HG03439 (cell line): Measurements from ENCODE around the gene ALX4.

Source experiments
- ATAC-seq: cut with Tn5 transposase; IDR thresholded peaks from one replicate; pipeline ENCODE4 v1.9.1; 2021; ENCODE audit warnings: mild to moderate bottlenecking, moderate library complexity; ENCODE audit not compliant: unreplicated experiment

Gene ALX4

DNA sequence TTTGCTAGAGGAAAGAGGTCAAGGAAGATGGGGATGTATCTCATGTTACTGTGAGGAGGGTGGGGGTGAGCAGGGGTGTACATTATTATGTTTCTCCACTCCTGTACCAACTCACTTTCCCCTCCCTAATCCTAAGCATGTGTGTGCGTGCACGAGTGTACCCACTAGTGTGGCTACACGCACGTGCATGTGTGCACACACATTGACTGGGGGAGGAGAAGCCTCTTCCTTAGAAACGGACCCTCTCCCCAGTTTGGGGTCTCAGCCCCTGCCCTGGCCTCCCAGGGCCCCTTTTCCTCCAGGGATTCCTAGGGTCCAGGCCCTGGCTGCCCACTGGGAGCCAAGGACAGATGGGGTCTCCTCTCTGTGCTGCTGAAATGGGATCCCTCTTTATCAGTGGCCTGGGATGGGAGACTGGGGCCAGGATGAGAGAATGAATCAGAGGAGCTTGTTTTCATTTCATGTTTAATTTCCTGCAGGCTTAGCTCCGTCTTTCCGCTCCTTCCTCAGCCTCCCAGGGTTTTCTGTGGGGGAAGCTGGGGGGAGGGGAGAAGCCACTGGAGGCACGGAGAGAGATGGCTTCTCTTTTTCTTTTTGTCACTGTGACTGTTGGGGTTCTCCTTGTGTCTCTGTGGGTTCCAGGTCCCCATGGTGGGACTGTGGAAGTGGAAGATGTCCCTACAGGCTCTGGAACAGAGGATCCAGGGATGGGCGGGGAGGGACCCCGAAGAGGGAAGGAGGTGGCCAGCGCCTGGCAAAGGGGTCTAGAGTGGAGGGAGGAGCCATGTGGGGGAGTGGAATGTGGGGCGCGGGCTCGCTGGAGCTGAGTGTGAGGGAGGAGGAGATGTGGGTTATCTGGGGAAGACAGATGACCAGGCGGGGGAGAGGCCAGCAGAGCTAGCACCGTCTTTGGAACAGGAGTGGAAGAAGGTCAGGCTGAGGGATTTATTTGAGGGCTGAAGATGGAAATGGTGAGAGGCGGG, 40.3 kb downstream of the ALX4 start:
- no peak for ATAC-seq

DNA sequence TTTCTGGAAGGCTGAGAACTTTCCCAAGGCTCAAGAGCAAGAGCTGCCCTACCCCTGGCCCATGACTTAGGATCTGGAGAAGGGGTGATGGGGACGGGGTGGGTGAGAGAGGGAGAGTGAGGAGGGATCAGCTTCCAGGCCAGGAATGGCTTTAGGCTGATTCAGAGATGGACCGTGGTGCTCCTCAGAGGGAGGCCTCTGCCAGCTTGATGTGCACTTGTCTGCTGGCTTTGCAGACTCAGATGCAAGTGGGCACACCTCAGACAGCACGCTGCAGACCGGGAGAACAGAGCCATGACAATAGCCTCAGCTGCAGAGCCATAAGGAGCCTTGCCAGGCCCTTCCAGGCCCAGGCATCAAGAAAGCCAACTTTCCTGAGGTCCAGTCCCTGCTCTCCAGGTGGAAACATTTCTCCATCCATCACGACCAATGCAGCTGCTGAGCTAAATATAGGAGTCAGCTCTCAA, 41.3 kb downstream of the ALX4 start:
- no peak for ATAC-seq

DNA sequence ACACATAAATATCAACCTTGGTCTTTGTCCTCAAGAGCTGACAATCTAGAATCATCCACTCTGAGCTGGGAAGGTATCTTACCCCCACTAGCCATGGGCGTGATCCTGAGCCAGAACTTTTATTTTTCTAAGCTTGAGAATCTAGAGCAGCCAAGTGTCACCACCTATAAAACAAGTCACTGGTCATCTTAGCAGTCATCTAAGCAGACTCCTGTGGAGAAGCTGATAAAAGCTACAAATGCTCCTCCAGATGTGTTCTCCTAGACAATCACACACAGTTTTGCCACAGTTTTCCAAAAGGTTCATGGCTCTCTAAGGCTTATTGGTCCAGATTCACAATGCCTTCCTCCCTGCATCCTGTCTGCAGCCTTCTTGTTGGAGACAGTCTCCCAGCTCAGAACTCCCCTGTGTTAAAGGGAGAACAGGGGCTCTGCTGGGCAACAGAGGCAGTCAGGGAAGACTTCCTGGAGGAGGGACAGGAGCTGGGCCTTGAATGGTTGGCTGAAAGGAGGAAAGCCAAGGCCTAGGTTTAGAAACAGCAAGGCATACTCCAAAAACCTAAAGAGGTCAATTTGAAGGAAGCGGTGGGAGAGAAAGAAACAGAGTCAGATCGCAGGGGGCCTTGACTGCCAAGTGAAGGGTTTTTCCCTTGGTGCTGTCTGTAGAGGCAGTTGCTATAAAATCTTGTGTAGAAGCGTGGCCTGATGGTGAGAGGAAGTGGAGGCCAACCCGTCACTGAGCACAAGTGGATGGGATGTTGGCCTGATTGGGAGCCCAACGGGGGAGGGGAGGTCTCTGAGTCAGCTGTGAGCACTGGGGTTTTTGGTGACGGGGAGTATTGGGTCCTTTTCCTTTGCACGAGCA, 42.0 kb downstream of the ALX4 start:
- no peak for ATAC-seq

DNA sequence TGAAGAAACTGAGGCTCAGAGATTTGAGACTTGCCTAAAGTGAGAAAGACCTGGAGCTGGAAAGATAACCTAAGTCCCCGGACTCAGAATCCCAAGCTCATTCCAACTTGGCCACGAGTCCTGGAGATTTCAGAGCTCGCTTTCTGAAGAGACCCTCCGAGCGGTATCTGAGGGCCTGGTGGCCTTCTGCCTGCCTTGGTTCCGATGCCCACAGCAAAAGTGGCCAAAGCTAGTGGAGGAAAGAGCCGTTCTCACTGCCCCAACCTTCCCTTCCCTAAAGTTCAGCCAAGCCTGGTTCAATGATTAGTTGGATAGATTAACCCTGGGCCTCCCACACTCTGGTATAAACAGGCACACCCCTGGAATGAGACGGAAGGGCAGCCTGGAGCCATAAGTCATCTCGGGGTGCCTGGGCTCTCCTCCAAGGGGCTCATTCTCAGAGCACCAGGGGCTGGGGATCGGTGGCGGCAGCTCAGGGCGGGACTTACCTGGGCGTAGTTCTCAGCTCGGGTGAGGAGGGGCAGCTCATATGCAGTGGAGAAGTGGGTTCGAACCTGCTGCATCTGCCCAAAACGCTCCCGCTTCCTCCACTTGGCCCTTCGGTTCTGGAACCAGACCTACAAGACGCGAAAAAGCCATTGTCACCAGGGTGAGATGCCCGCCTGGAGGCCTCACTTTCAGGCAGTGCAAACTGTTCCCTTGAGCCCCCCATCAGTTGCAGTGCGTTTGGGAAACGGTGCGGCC, 42.8 kb downstream of the ALX4 start:
- no peak for ATAC-seq

DNA sequence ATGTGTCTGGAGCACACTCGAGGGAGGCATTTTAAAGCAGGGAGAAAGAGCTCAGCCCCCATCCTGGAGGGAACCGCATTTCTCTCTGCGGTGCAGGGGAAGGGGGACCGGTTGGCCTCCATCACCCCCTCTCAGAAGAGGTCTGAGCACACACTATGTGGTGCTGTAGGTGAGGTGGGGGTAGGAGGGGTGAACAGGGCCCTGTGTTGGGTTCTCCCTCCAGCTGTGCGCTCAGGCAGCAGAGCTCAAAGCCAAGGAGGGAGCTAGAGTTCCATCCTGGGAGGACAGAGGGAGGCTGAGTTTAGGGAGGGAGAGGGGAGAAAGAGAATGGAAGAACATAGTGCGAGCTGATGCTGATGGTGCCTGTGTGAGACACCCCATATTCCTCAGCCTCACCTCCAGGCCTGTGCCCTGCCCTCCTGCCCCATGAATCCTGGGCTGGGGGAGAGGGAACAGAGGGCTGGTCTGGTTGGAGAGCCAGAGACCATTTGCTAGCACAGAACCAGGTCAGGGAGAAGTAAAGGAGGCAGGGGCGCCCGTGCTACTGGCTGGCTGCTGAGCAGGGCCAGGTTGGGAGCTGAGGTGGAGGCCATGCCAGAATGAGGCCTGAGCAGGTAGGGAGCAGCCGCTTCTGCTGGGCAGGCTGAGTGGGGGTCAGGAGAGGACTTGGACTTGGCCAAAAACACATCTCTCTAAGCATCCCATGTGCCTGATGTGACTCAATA, 43.7 kb downstream of the ALX4 start:
- ATAC-seq = no peak

DNA sequence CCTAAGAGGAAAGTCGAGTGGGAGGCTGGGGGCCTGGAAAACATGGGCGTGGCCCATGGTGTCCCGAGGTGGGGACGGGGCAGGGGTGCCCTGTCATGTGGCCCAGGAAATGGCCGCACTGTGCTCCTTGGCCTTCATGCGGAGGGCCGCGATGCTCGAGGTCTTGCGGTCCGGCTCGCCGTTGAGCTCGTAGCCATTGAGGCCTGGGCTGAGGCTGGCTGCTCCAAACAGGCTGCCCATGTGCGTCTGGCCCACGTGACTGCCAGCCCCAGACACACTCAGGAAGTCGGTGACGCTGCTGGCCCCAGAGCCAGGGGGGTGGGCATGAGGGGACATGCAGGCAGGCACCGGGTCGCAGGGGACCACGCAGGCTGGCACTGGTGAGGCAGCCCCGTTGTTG, 45.2 kb downstream of the ALX4 start:
- ATAC-seq = no peak

DNA sequence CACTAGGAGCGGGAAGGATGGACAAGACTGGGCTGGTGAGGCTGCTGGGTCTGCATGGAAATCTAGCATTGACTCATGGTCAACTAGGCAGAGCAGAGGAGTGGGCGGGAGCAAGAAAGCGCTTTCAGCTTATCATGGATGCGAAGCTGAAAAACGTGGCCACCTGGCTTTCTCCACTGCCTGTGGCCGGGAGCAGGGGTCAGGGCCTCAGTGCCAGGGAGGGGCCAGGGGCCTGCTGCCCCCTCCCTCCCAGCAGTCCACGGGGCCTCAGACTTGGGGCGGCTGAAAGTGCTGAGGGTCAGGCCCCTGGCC, 45.5 kb downstream of the ALX4 start:
- ATAC-seq = no peak

DNA sequence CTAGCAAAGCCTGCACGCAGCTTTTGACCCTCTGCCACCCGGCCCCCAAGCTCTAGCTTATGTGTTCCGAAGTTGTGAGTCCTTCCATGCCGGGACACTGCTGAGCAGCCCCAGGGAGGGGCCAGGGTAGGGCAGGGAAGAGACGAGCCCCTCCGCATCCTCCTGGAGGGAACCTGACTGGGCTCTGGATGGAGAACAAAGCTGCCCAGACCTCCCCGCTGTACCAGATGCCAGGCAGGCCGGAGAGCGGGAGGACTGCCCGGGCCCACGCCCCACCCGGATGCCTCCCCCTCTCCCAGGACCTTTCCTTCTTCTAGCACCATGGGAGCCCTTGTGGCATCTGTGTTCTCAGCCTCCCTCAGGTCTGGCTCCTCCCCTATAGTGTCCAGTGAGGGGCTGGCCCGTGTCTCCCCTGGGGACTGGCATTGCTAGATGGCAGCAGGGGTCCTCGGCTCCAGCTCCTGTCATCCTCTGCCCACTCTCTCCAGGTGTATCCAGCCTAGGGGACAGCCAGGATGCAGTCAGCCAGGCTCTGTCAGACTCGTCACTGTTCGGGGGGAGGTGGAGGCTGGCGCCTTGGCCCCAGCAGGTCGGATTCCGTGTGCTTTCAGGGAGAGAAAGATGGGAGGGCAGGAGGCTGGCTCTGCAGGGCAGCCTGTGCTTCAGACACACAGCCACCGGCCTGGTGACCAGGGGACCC, 46.1 kb downstream of the ALX4 start:
- ATAC-seq = no peak

DNA sequence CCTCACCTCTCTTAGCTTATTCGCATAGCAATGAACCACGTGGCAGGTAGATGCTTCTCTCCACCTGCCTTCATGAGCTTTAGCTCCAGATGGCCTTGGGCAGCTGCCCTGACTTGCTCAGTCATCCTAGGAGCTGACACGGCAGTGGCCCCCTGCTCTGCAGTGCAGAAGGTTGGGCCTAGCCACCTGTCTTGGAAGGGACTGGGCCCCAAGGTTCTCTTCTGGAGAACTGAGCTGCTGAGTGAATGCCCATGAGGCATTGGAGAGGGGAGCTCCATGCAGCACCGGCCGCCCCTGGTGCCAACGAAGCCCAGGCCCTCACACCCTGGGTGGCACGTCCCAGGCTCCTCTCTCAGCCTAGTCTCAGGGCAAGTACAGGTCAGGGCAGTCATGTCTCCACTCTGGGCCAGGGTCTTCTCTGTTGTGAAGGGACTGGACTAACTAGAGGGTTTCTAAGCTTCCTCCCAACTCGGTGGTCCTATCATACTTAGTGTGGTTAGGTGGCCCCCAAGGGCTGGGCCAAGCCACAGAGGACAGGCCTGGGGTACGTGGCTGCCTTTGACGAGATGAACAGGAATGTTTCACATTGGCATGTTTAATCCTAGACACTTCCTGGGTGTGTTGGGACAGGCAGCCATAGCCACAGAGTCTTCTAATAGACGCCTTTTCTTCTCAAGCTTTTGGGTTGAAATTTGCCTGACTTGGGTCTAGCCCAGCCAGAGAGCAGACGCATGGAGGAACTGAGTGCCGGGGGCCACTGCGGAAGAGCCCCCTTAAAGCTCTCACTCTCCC, 47.9 kb downstream of the ALX4 start:
- ATAC-seq = no peak

DNA sequence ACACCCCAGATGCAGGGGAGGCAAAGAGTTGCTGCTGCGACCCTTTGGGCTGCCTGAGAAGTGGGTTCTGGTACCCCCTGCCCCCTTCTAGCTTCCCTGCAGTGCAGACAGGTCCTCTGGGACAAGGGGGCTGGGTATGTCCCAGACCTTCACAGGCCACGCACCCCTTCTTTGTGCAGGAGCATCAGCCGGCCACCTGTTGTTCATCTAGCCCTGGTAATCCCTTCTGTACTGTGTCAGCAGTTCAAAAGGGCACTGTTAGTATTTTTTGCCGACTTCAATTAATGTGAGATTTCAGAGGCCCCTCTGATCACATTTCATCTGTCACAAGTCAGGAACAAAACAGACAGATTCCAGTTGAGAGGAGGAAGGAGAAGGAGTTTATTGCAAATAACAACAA, 49.9 kb downstream of the ALX4 start:
- ATAC-seq = no peak

DNA sequence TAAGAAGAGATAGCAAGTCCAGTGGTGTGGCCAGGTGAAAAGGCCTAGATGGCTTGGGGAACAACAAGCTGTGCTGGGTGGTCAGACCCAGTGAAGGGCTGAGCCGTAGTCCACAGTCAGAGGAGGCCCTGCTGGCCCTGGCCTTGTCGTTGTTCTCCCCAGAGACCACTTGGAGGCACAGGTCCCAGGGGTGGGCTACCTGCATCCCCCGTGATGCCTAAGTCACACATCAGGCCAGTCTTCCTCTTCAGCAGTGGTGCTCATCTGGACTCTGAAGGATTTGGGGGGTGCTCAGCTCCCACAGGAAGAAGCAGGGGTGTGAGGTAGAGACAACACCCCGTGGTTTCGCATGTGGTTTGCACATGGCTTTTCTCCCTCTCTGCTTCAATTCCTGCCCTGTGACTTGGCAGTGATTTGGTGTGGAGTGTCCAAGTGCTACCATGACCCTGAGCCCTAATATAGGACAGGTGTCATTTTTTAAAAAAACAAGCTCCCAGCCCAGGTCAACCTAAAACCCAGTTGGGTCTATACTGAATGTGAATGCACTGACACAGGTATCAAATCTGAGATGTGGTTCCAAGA, 51.0 kb downstream of the ALX4 start:
- no peak for ATAC-seq

DNA sequence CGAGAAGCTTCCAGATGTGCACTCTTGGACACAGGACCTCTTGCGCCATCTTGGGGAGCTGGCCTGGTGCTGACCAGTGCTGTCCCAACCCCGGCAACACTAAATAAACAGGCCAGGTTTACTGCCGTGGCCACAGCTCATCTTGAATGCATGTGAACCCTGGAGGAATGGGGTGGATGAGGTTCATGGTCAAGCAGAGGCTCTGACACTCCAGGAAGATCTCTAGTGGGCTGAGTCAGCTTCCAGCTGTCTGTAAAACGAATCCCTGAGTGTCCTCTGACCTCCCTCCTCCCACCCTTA, 51.8 kb downstream of the ALX4 start:
- no peak for ATAC-seq

DNA sequence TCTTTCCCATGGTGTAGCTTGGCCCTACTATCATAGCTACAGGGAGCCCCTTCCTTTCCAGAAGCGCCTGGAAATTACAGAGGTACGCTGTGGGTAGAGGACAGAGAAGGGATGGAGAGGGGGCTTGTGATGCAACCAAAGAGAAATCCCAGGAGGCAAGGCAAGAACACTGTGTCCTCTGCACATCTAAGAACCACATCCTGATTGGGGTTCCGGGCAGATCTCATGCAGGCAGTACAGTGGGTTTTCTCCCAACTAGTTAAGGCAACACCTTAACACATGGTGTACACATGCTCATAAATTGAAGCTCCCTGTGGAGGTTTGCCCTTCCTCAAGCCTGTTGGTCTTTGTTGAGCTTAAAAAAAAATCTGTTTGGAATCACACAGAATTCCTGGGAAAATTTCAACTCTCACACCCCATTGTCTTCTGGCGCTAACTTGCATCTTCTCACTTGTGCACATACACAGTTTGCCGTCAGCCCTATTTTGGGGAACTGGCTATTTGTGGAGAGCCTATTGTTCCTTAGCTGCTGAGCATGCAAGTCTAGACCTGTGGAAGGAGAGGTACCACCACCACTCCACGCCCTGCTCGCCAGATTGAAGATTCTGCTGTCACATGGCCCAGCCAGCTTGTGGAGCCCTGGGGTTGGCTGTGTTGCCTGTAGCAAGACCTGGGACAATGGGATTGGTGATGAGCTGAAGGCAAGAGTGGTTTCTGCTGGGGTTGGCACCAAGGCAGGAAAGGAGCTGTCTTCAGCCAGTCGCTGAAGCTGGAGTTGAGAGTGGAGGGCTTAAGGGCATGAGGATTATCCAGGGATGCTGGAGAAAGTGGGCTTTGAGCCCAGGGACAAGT, 52.4 kb downstream of the ALX4 start:
- ATAC-seq = no peak

DNA sequence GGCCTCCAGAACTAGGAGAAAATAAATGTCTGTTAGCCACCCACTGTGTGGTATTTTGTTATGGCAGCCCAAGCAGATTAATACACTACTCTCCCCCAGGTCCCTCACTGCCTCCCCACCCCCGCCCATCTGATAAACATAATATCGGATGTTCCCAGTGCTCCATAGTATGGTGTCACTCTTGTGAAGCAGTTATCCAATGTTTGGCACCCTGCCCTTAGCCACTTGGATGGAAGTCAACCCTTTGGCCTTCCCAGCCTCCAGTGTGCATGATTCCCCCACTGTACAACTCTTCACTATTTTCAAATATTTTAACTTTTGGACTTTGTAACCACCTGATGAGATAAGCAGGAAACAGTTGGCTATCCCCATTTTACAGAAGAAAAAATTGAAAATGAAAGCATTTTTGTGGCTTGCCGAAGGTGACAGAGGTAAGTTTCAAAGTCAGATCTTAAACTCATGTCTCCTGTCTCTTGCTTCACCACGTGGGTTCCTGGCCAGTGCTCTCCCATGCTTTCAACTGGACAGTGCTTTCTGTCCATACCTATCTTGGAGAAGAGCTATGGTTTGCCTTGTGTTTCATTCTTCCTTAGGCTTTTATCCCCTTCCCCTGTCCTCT, 53.2 kb downstream of the ALX4 start:
- no peak for ATAC-seq

DNA sequence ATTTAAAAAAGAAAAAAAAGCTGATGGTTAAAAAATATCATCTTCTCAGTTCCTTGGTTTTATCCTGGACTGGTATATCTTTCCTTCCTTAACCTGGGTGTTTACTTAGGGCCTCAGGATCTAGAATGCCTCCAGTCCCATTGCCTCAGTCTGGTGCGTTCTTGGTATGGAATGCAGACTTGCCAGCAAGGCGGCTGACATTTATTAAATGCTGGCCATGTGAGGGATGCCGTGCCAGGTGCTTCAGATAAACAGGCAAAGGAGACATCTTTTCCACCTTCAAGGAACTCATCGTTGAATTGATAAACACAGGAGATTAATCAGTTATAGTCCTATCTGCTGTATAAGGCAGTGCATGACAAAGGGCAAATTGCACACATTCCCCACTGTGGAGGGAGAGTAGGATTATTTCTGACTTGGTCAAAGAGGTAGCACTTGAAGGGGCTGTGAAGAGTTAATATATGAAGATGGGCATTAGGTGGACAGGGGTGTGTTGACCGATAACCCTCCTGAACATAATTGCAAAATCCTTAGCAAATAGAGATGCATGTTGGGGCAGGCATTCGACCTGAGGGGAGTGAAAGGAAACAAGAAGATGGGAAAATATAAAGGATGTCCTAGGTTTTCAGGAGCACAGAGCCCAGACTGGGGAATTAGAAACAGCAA, 54.4 kb downstream of the ALX4 start:
- ATAC-seq = no peak

DNA sequence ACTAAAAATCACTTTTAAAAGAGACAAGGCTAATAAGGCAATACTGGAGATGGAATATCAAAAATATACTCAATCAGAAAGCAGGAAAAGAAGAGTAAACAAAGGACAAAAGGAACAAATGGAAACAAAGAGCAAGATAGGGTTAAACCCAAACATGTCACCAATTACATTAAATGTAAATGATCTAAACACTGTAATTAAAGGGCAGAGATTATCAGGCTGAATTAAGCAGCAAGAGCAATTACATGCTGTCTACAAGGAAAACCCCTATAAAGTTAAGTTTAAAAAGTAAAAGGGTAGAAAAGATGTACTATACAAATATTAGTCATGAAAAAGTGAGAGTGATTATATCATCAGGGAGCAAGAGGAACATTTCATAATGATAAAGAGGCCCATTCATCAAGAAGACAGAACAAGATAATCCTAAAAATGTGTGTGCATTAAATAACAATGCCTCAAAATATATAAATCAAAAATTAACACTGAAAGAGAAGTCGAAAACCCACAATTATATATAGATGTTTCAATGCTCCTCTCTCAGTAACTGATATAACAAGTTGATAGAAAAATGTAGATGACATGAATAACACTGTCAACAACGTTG, 56.8 kb downstream of the ALX4 start:
- ATAC-seq = no peak

DNA sequence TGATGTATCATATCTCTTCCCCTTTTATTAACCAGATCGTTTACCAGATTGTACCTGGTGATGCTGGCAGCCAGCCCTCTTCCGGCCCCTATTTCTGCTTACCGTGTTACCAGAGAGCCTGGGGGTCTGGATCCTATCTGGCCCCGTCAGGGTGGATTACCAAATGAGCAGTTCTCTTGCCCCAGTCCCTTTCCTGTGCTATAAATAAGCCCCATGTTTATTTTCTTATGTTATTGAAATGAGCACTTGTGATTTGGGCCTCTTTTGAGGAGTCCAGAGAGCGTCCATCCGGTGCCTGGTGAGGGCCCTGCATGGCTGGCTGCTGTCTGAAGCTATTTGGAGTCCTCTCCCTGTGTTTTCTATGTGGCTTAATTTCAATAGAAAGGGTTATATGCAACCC, 59.5 kb downstream of the ALX4 start:
- ATAC-seq = no peak
